ENCODE measurements around the gene FBXW10. TPM values are rescaled to one million over a fixed set of nuclear protein-coding genes. Genes with fewer than 3 reads are reported as not detected.
"Not testable (repeated sequence)": the region's sequence is repeated elsewhere in the genome, so short reads cannot be mapped to it uniquely, and the experiment has no call there.

FBXW10 gene
- total and polyA plus RNA-seq, 7 experiments from 2014 or later: 0.07 TPM; not detected in 6

- intact Hi-C loops (cut with micrococcal nuclease); H3K27ac Mint-ChIP-seq; H3K9me3 ChIP-seq (ENCODE audit: control insufficient read depth in 2 of 3, low read length in 3 of 3): not testable (repeated sequence)
These were observed 11.4 kb upstream of the FBXW10 start for GRCh38 chr17:18732438-18732837.

GRCh38 chr17:18733350-18733749 lies 10.5 kb upstream of the FBXW10 start:
- H3K27me3 ChIP-seq (ENCODE audit: control insufficient read depth in 2 of 2, insufficient read depth in 2 of 2, low read length in 2 of 2); POLR2A ChIA-PET; H3K4me3 Mint-ChIP-seq; intact Hi-C loops (cut with micrococcal nuclease); ATAC-seq; H3K4me1 ChIP-seq (ENCODE audit: control insufficient read depth in 2 of 2, insufficient read depth in 2 of 2, low read length in 2 of 2); CTCF ChIA-PET; H3K36me3 ChIP-seq (ENCODE audit: control insufficient read depth in 2 of 3, insufficient read depth in 3 of 3, low read length in 3 of 3); H3K4me1 Mint-ChIP-seq; H3K4me3 ChIP-seq (ENCODE audit: low read length); H3K27ac Mint-ChIP-seq; DNase-seq; H3K36me3 Mint-ChIP-seq; H3K9me3 Mint-ChIP-seq; H3K27me3 Mint-ChIP-seq; H3K27ac ChIP-seq (ENCODE audit: low read depth, low read length); H3K9me3 ChIP-seq (ENCODE audit: control insufficient read depth in 2 of 3, low read length in 3 of 3): not testable (repeated sequence)

More at GRCh38 chr17:18732438-18732837, 11.4 kb upstream of the FBXW10 start:
- H3K27me3 ChIP-seq (ENCODE audit: control insufficient read depth in 2 of 2, insufficient read depth in 2 of 2, low read length in 2 of 2); H3K9me3 Mint-ChIP-seq; CTCF ChIA-PET; H3K4me1 Mint-ChIP-seq; H3K27me3 Mint-ChIP-seq; H3K4me3 ChIP-seq (ENCODE audit: low read length); H3K36me3 ChIP-seq (ENCODE audit: control insufficient read depth in 2 of 3, insufficient read depth in 3 of 3, low read length in 3 of 3); ATAC-seq; DNase-seq; H3K36me3 Mint-ChIP-seq; POLR2A ChIA-PET; H3K4me3 Mint-ChIP-seq; H3K4me1 ChIP-seq (ENCODE audit: control insufficient read depth in 2 of 2, insufficient read depth in 2 of 2, low read length in 2 of 2); H3K27ac ChIP-seq (ENCODE audit: low read depth, low read length): not testable (repeated sequence)

- H3K27ac ChIP-seq (ENCODE audit: low read depth, low read length); ATAC-seq; H3K27me3 Mint-ChIP-seq; H3K9me3 Mint-ChIP-seq; H3K36me3 ChIP-seq (ENCODE audit: control insufficient read depth in 2 of 3, insufficient read depth in 3 of 3, low read length in 3 of 3); H3K27ac Mint-ChIP-seq; CTCF ChIA-PET; H3K4me3 Mint-ChIP-seq; H3K4me3 ChIP-seq (ENCODE audit: low read length); H3K9me3 ChIP-seq (ENCODE audit: control insufficient read depth in 2 of 3, low read length in 3 of 3); H3K36me3 Mint-ChIP-seq; H3K4me1 Mint-ChIP-seq; H3K27me3 ChIP-seq (ENCODE audit: control insufficient read depth in 2 of 2, insufficient read depth in 2 of 2, low read length in 2 of 2); DNase-seq; intact Hi-C loops (cut with micrococcal nuclease); H3K4me1 ChIP-seq (ENCODE audit: control insufficient read depth in 2 of 2, insufficient read depth in 2 of 2, low read length in 2 of 2): not testable (repeated sequence)
- POLR2A ChIA-PET: interaction anchor here (0.6 kb wide), 1 partner anchor 516 kb away, joined by 4 read pairs; no protein-coding TSS in a partner anchor
These were observed 4.0 kb upstream of the FBXW10 start for GRCh38 chr17:18739616-18740391.

- intact Hi-C loops (cut with micrococcal nuclease); H3K27ac ChIP-seq (ENCODE audit: low read depth, low read length); DNase-seq; ATAC-seq; H3K27ac Mint-ChIP-seq; H3K9me3 ChIP-seq (ENCODE audit: control insufficient read depth in 2 of 3, low read length in 3 of 3); H3K4me3 ChIP-seq (ENCODE audit: low read length); H3K27me3 Mint-ChIP-seq; H3K9me3 Mint-ChIP-seq; H3K36me3 ChIP-seq (ENCODE audit: control insufficient read depth in 2 of 3, insufficient read depth in 3 of 3, low read length in 3 of 3); H3K4me1 Mint-ChIP-seq; H3K4me3 Mint-ChIP-seq; H3K36me3 Mint-ChIP-seq; POLR2A ChIA-PET; CTCF ChIA-PET; H3K27me3 ChIP-seq (ENCODE audit: control insufficient read depth in 2 of 2, insufficient read depth in 2 of 2, low read length in 2 of 2); H3K4me1 ChIP-seq (ENCODE audit: control insufficient read depth in 2 of 2, insufficient read depth in 2 of 2, low read length in 2 of 2): not testable (repeated sequence)
These were observed 2.6 kb upstream of the FBXW10 start for GRCh38 chr17:18741228-18741627.

- H3K27me3 ChIP-seq (ENCODE audit: control insufficient read depth in 2 of 2, insufficient read depth in 2 of 2, low read length in 2 of 2); H3K4me3 Mint-ChIP-seq; H3K27ac ChIP-seq (ENCODE audit: low read depth, low read length); H3K9me3 Mint-ChIP-seq; ATAC-seq; POLR2A ChIA-PET; H3K36me3 Mint-ChIP-seq; H3K4me1 ChIP-seq (ENCODE audit: control insufficient read depth in 2 of 2, insufficient read depth in 2 of 2, low read length in 2 of 2); H3K36me3 ChIP-seq (ENCODE audit: control insufficient read depth in 2 of 3, insufficient read depth in 3 of 3, low read length in 3 of 3); H3K9me3 ChIP-seq (ENCODE audit: control insufficient read depth in 2 of 3, low read length in 3 of 3); H3K4me3 ChIP-seq (ENCODE audit: low read length); H3K4me1 Mint-ChIP-seq; DNase-seq; H3K27ac Mint-ChIP-seq; H3K27me3 Mint-ChIP-seq; CTCF ChIA-PET; intact Hi-C loops (cut with micrococcal nuclease): not testable (repeated sequence)
These were observed 872 bp downstream of the FBXW10 start for GRCh38 chr17:18744726-18745125.

GRCh38 chr17:18746551-18746950 lies 2.7 kb downstream of the FBXW10 start:
- intact Hi-C loops (cut with micrococcal nuclease); DNase-seq; H3K27me3 ChIP-seq (ENCODE audit: control insufficient read depth in 2 of 2, insufficient read depth in 2 of 2, low read length in 2 of 2); H3K4me3 Mint-ChIP-seq; H3K27ac Mint-ChIP-seq; H3K36me3 ChIP-seq (ENCODE audit: control insufficient read depth in 2 of 3, insufficient read depth in 3 of 3, low read length in 3 of 3); ATAC-seq; H3K4me1 Mint-ChIP-seq; H3K36me3 Mint-ChIP-seq; H3K4me1 ChIP-seq (ENCODE audit: control insufficient read depth in 2 of 2, insufficient read depth in 2 of 2, low read length in 2 of 2); H3K9me3 Mint-ChIP-seq; H3K27me3 Mint-ChIP-seq; H3K9me3 ChIP-seq (ENCODE audit: control insufficient read depth in 2 of 3, low read length in 3 of 3); H3K27ac ChIP-seq (ENCODE audit: low read depth, low read length); H3K4me3 ChIP-seq (ENCODE audit: low read length); CTCF ChIA-PET; POLR2A ChIA-PET: not testable (repeated sequence)

GRCh38 chr17:18747501-18747900 lies 3.6 kb downstream of the FBXW10 start:
- POLR2A ChIA-PET; H3K4me1 Mint-ChIP-seq; H3K4me3 Mint-ChIP-seq; intact Hi-C loops (cut with micrococcal nuclease); H3K4me1 ChIP-seq (ENCODE audit: control insufficient read depth in 2 of 2, insufficient read depth in 2 of 2, low read length in 2 of 2); H3K27ac ChIP-seq (ENCODE audit: low read depth, low read length); H3K4me3 ChIP-seq (ENCODE audit: low read length); H3K27me3 Mint-ChIP-seq; H3K9me3 Mint-ChIP-seq; H3K9me3 ChIP-seq (ENCODE audit: control insufficient read depth in 2 of 3, low read length in 3 of 3); H3K27ac Mint-ChIP-seq; DNase-seq; H3K36me3 Mint-ChIP-seq; H3K27me3 ChIP-seq (ENCODE audit: control insufficient read depth in 2 of 2, insufficient read depth in 2 of 2, low read length in 2 of 2); ATAC-seq; H3K36me3 ChIP-seq (ENCODE audit: control insufficient read depth in 2 of 3, insufficient read depth in 3 of 3, low read length in 3 of 3); CTCF ChIA-PET: not testable (repeated sequence)

All from naive thymus-derived CD4-positive, alpha-beta T cell (primary cell).